HepG2 (cell line): ENCODE results near the gene ARL2. TPM values are rescaled to one million over a fixed set of nuclear protein-coding genes. Genes with fewer than 3 reads are reported as not detected.

Source experiments
- BRCA1 ChIP-seq: sonication (generic); formaldehyde crosslinking; IDR thresholded peaks from 2 replicates; pipeline ENCODE4 v1.4.0; 2020; ENCODE audit warnings: missing genetic modification reagents
- E2F5 ChIP-seq: sonication (generic); formaldehyde crosslinking; conservative IDR thresholded peaks from 2 replicates; pipeline ENCODE4 v1.4.0; 2020; ENCODE audit warnings: missing genetic modification reagents
- HNRNPLL ChIP-seq: fragments of 200-400 bp; formaldehyde crosslinking; IDR thresholded peaks from 2 replicates; pipeline ENCODE4 v1.6.1; 2017; ENCODE audit warnings: mild to moderate bottlenecking, low read depth, low read length; ENCODE audit not compliant: poor library complexity, severe bottlenecking
- KMT2A ChIP-seq: sonication (generic); formaldehyde crosslinking; IDR thresholded peaks from 2 replicates; pipeline ENCODE4 v1.4.0; 2020; ENCODE audit warnings: missing genetic modification reagents
- KMT2B ChIP-seq: IDR thresholded peaks from 2 replicates; pipeline ENCODE4 v1.6.1; 2016; ENCODE audit warnings: missing genetic modification reagents, missing compliant biosample characterization
- MBD4 ChIP-seq: IDR thresholded peaks from 2 replicates; pipeline ENCODE4 v1.6.1; 2012; ENCODE audit warnings: low read length, inconsistent platforms, borderline replicate concordance
- MBNL3 ChIP-seq: fragments of 250-450 bp; sonication (Bioruptor Pico); conservative IDR thresholded peaks from 2 replicates; pipeline ENCODE4 v1.8.0; 2022; ENCODE audit warnings: mild to moderate bottlenecking, inconsistent platforms
- PCBP1 ChIP-seq: fragments of 200-400 bp; formaldehyde crosslinking; IDR thresholded peaks from 2 replicates; pipeline ENCODE4 v1.6.1; 2017; ENCODE audit warnings: mild to moderate bottlenecking, low read depth, low read length, borderline replicate concordance
- PHF5A ChIP-seq: IDR thresholded peaks from one replicate; pipeline ENCODE4 v1.6.1; 2018; ENCODE audit warnings: low read depth, missing genetic modification reagents; ENCODE audit not compliant: unreplicated experiment
- POLR2AphosphoS5 ChIP-seq: IDR thresholded peaks from 2 replicates; pipeline ENCODE4 v1.6.1; 2012; ENCODE audit warnings: low read depth, low read length
- PRPF4 ChIP-seq: fragments of 200-400 bp; formaldehyde crosslinking; IDR thresholded peaks from 2 replicates; pipeline ENCODE4 v1.6.1; 2016; ENCODE audit warnings: low read length, low read depth; ENCODE audit not compliant: poor library complexity, severe bottlenecking
- SCMH1 ChIP-seq: sonication (generic); formaldehyde crosslinking; IDR thresholded peaks from 2 replicates; pipeline ENCODE4 v1.9.0; 2021; ENCODE audit warnings: missing genetic modification reagents, mild to moderate bottlenecking, borderline replicate concordance
- TEF ChIP-seq: sonication (generic); formaldehyde crosslinking; IDR thresholded peaks from 2 replicates; pipeline ENCODE4 v1.5.0; 2020; ENCODE audit warnings: missing genetic modification reagents
- TGIF2 ChIP-seq: IDR thresholded peaks from 2 replicates; pipeline ENCODE4 v1.6.1; 2016; ENCODE audit warnings: control low read depth, missing compliant biosample characterization
- WIZ ChIP-seq: sonication (generic); formaldehyde crosslinking; IDR thresholded peaks from 2 replicates; pipeline ENCODE4 v1.5.1; 2020; ENCODE audit warnings: mild to moderate bottlenecking, missing genetic modification reagents
- ZBTB21 ChIP-seq: sonication (generic); formaldehyde crosslinking; IDR thresholded peaks from 2 replicates; pipeline ENCODE4 v1.4.0; 2020; ENCODE audit warnings: missing genetic modification reagents
- ZBTB33 ChIP-seq: sonication (generic); formaldehyde crosslinking; IDR thresholded peaks from 2 replicates; pipeline ENCODE4 v1.4.0; 2020; ENCODE audit warnings: missing genetic modification reagents
- ZBTB42 ChIP-seq: sonication (generic); formaldehyde crosslinking; IDR thresholded peaks from 2 replicates; pipeline ENCODE4 v1.5.0; 2020; ENCODE audit warnings: mild to moderate bottlenecking, missing genetic modification reagents
- ZC3H4 ChIP-seq: sonication (generic); formaldehyde crosslinking; IDR thresholded peaks from 2 replicates; pipeline ENCODE4 v1.4.0; 2020; ENCODE audit warnings: missing genetic modification reagents, borderline replicate concordance
- ZNF235 ChIP-seq: sonication (generic); formaldehyde crosslinking; IDR thresholded peaks from 2 replicates; pipeline ENCODE4 v1.8.1; 2023; ENCODE audit warnings: mild to moderate bottlenecking, missing genetic modification reagents, borderline replicate concordance
- ZNF296 ChIP-seq: sonication (generic); formaldehyde crosslinking; conservative IDR thresholded peaks from 2 replicates; pipeline ENCODE4 v1.5.0; 2020; ENCODE audit warnings: mild to moderate bottlenecking, missing genetic modification reagents
- ZNF350 ChIP-seq: sonication (generic); formaldehyde crosslinking; IDR thresholded peaks from 2 replicates; pipeline ENCODE4 v1.4.0; 2020; ENCODE audit warnings: mild to moderate bottlenecking, low read depth, missing genetic modification reagents, borderline replicate concordance
- ZNF432 ChIP-seq: sonication (generic); formaldehyde crosslinking; IDR thresholded peaks from 2 replicates; pipeline ENCODE4 v1.5.0; 2020; ENCODE audit warnings: missing genetic modification reagents, mild to moderate bottlenecking, borderline replicate concordance
- ZNF441 ChIP-seq: sonication (generic); formaldehyde crosslinking; IDR thresholded peaks from 2 replicates; pipeline ENCODE4 v1.7.0; 2021; ENCODE audit warnings: missing genetic modification reagents, borderline replicate concordance
- ZNF530 ChIP-seq: sonication (generic); formaldehyde crosslinking; IDR thresholded peaks from 2 replicates; pipeline ENCODE4 v1.5.0; 2020; ENCODE audit warnings: low read depth, mild to moderate bottlenecking, missing genetic modification reagents
- ZNF556 ChIP-seq: sonication (generic); formaldehyde crosslinking; IDR thresholded peaks from 2 replicates; pipeline ENCODE4 v1.4.0; 2020; ENCODE audit warnings: mild to moderate bottlenecking, missing genetic modification reagents, borderline replicate concordance
- ZNF703 ChIP-seq: sonication (generic); formaldehyde crosslinking; IDR thresholded peaks from 2 replicates; pipeline ENCODE4 v1.5.1; 2020; ENCODE audit warnings: missing genetic modification reagents, mild to moderate bottlenecking, moderate library complexity, borderline replicate concordance
- polyA plus RNA-seq, 8 experiments: library from polyadenylated mRNA; depleted of rRNA in 3 of 8; stranded (reverse) in 7 of 8; unstranded in 1 of 8; fragments of >200 nt; fragmentation: Illumina TruSeq in 4 of 8; extraction: Trizol in 4 of 8; gene quantifications; 2 replicates each; pipeline versions ENCODE4 v1.2.1 to v1.2.3, GENCODE V29; 2011 to 2016; ENCODE audit warnings: low read depth in 4 of 8, missing spikeins in 1 of 8, mixed read lengths in 1 of 8; ENCODE audit not compliant: insufficient read depth in 1 of 8
- total RNA-seq, 5 experiments: library from RNA; depleted of rRNA; stranded (reverse); fragments of >200 nt; fragmentation: Illumina TruSeq; extraction: Trizol; gene quantifications; 2 replicates each; pipeline ENCODE4 v1.2.3, GENCODE V29; 2016; ENCODE audit warnings: low read depth in 1 of 5

Gene ARL2
- total and polyA plus RNA-seq, 2 of the 13 experiments (the other 11 are each of a cell fraction or from before 2014, with no cell fraction given), result 82.9 to 84.4 TPM

- TF ChIP-seq ZNF703 (CRISPR knock-in tag), result no peak; the same call in 1 of the 2 replicates
- 0 out of 2 replicates have a peak, but pooled peaks have one; percentile 61 for TF ChIP-seq ZNF432 (CRISPR knock-in tag)
- no peak for TF ChIP-seq TGIF2 (CRISPR knock-in tag)
- TF ChIP-seq ZNF530 (CRISPR knock-in tag), result no peak
- no peak for TF ChIP-seq ZBTB42 (CRISPR knock-in tag)
- no peak for TF ChIP-seq SCMH1 (CRISPR knock-in tag)
- peak; percentile 55 for TF ChIP-seq HNRNPLL
- no peak for TF ChIP-seq MBNL3
- no peak for TF ChIP-seq PCBP1
- no peak; the same call in 1 of the 2 replicates for TF ChIP-seq ZNF441
- TF ChIP-seq ZNF350, result peak; percentile 9; the same call in 1 of the 2 replicates
- TF ChIP-seq KMT2A (CRISPR knock-in tag), result no peak
- TF ChIP-seq PRPF4, result no peak
- no peak for TF ChIP-seq MBD4
- TF ChIP-seq ZBTB21 (CRISPR knock-in tag), result no peak
- TF ChIP-seq ZC3H4 (CRISPR knock-in tag), result no peak
- TF ChIP-seq BRCA1 (CRISPR knock-in tag), result no peak
- no peak; the same call in 1 of the 2 replicates for TF ChIP-seq ZNF235
- 0 out of 2 replicates have a peak, but pooled peaks have one; percentile 57 for TF ChIP-seq WIZ (CRISPR knock-in tag)
- TF ChIP-seq ZBTB33 (CRISPR knock-in tag), result no peak; the same call in 1 of the 2 replicates
- peak; percentile 28; the same call in 1 of the 2 replicates for TF ChIP-seq POLR2AphosphoS5
- peak; percentile 34 for TF ChIP-seq PHF5A (CRISPR knock-in tag)
- no peak for TF ChIP-seq TEF
- TF ChIP-seq ZNF296 (CRISPR knock-in tag), result 0 out of 2 replicates have a peak, but pooled peaks have one; percentile 48
- peak; percentile 18; the same call in 1 of the 2 replicates for TF ChIP-seq E2F5 (CRISPR knock-in tag)
- no peak; the same call in 1 of the 2 replicates for TF ChIP-seq KMT2B (CRISPR knock-in tag)
- TF ChIP-seq ZNF556 (CRISPR knock-in tag), result peak; percentile 79; the same call in 1 of the 2 replicates
Observed at GRCh38 chr11:65013888-65014725, at the start of gene ARL2 (continued).
